HG03175 (cell line): Measurements from ENCODE around the gene YBX1.

Source experiments
- ATAC-seq: cut with Tn5 transposase; IDR thresholded peaks from one replicate; pipeline ENCODE4 v1.9.1; 2021; ENCODE audit warnings: mild to moderate bottlenecking, moderate library complexity; ENCODE audit not compliant: unreplicated experiment

Gene YBX1

DNA sequence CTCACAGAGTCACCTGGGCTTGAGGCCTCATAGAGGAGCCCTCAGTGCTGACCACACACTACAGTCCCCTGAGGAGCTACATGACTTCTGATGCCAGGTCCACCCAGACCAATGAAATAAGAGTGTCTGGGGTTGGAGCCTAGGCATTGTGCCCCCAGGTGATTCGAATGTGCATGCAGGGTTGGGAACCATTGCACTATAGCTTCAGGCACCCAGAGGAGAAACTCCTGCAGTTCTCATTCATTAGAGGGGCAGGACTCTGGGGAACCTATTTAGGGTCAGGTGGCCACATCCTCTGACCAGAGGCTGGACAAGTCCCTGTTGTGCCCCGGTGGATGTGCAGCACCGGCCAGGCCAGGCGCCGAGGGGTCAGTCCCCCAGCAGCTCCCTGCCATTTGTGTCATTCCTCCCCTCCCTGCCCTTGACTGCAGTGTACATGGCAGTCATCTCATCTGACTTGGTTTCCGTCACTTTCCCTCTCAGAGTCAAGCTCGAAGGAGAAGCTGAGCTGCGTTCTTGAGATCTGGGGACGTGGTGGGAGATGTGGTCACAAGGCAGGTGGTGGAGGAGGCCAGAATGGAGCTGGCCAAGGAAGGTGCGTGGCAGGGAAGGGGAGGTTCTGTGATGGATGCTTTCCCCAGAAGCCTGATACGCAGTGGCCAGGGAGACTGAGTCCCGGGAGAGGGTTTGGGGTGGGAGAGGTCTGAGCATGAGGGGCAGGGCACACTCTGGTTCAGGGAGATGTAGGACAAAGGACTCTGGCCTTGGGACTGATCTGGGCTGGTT, 51.4 kb downstream of the YBX1 start:
- ATAC-seq = no peak

DNA sequence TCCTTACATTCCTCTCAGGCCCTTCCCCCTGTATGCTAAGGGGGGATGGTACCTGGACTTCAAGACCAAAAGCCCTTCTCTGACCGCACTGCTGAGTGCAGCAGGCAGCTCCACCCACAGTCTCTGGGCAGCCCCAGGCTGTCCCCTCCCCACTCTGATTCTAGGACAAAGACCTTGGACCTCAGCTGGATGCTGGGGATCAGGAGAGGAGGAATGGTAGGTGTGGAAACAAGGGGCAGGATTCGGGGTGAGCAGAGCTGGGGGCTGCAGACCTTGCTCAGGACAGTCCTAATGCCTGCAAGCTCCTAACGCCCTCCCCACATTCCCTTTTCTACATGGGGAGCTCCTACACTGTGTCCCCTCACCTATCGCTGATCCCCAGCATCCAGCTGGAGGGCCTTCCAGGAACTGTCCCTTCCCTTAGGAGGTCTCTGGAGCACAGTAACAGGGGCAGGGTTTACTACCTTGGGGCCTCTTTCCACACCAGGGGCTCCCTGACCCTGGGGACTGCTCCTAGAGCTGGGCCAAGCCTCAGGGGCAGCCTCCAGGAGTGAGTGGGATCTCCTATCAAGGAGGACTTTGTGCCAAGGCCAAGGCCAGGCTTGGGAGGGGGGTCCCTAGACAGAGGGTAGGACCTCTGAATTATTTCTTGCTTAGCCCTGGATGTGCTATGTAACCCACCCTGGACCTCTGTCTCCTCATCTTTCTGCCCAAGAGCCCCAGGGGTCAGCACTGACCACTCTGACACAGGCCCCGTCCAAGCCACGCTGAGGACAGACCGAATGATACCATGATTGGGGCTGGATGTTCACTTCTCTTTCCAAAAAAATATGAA, 52.2 kb downstream of the YBX1 start:
- ATAC-seq = no peak

DNA sequence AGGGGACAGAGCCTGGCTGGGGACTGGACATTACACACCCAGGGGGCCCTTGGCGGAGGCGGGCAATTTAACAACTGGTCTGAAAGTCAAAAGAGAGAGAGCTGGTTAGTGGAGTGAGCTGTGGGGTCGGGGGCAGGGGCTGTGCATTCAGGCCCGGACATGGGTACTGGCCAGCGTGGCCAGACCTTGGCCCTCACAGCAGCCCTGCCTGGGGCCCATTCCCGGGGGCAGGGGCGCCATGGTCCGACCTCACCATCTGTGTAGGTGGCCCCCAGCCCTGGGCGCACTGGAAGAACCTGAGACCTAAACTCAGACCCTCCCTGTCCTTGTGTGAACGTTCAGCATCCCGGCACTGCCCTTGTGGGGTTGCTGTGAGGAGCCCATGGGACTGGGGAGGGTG, 52.8 kb downstream of the YBX1 start:
- ATAC-seq = no peak

DNA sequence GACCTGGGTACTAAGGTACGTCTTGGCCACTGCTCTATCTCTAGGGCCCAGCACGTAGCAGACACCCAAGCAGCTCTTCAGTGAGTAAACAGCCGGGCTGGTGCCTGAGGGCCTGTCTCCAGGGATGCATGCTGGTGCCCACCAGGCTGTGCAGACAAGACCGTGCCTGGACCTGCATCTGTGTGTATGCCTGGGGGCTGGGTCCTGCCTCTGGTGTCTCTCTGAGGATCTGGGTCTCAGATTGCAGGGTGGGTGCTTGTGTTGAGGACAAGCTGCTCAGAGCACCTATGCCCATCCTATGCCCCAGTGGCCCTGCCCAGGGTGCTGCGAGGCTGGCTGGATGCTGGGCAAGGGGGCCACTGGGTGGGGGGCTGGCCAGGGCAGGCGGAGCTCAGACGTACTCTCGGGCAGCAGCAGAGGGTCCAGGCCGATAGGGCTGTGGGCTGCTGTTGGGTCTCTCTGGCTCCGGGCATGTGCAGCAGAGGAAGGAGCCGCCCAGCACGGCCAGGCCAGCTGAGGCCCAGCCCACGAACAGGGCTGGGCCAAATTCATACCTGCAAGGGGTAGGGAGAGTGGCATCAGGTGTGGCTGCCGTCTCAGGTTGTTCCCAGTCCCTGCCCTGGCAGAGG, 53.4 kb downstream of the YBX1 start:
- ATAC-seq = no peak

DNA sequence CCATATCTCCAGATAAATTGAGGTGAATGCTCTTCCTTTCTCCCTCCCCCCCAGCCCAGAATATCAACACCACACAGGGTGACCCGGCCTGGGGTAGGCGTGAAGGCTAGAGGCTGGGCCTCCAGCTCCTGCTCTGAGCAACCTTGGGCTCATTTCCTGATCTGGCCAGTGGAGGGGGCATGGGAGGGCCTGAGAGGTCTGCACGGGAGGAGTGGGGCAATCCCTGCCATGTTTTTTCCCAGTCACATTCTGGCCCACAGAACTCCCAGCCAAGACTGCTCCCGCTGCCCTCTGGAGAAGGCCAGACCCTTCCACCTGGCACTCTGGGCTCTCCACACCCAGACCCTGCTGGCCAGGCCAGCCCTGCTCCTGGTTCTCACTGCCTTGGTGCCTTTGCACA, 53.9 kb downstream of the YBX1 start:
- ATAC-seq = no peak

DNA sequence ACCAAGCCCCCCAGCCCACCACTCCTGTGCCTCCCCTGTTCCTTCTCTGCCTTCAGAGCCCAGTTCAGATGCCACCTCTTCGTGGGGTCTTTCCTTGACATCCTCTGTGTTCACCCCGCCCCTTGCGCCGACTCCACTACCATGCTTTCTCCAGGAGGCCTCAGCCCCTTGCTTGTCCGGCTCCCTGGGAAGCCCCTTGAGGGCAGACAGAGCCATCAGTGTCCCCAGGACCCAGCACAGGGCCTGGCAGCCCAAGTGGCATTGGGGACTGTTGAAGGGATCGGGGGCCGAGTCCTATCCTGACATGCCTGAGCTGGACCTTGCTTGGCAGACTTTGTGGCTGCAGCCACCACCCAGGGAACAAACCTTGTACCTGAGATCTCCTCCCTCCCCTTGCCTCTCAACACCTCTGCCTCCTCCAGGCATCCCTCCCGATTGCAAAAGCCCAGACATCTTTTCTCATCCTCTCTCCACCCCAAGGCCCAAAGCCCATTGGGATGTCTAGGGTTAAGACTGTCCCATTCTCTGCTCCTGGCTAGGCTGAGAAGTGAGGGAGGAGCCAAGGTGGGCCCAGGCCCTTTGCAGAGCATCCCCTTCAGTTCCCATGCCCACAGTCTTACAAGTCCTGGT, 54.5 kb downstream of the YBX1 start:
- ATAC-seq = no peak

DNA sequence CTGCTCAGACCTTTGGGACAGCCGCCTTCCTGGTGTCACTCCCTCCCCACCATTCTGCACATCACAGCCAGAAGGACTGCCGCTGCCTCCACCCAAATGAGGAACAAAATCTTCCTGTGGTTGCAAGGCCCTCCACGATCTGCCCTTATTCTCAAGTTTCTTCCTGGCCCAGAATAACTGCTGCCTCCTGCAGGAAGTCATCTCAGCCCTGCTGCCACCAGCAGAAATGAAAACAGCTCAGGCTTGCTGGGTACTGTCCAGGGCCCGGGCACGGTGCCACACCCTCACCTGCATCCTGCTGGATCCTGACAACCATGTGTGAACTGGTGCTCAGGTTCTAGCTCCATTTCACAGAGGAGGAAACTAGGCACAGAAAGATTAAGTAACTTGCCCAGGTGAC, 55.0 kb downstream of the YBX1 start:
- ATAC-seq = no peak

DNA sequence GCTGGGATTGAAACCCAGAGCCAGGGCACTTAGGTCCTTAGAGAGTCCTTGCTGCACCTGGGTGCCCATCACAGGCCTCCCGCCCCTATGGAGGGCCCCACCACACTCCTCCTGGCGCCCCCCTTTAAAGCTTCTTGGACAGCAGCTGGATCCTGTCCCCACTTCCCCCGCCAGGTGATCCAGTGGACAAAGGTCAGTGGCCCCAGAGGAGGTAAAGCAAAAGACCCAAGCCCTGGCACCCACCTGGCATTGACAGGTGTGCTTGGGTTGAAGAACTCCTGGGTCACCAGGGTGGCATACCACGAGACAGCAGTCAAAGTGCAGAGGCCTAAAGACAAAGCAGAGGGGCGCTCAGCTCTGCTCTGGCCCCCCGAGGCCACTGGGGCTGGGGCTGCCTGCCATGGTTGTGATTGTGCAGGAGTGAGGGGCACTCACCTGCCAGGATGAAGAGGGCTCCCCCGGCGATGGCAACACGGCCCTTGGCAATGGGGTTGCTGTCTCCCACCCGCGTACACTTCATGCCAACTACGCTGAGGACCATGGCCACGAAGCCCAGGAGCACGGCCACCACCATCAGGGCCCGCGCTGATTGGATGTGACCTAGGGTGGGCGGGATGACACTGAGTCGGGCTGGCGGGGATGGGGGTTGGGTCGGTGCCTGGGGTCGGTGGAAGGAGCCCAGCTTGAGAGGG, 55.9 kb downstream of the YBX1 start:
- ATAC-seq = no peak

DNA sequence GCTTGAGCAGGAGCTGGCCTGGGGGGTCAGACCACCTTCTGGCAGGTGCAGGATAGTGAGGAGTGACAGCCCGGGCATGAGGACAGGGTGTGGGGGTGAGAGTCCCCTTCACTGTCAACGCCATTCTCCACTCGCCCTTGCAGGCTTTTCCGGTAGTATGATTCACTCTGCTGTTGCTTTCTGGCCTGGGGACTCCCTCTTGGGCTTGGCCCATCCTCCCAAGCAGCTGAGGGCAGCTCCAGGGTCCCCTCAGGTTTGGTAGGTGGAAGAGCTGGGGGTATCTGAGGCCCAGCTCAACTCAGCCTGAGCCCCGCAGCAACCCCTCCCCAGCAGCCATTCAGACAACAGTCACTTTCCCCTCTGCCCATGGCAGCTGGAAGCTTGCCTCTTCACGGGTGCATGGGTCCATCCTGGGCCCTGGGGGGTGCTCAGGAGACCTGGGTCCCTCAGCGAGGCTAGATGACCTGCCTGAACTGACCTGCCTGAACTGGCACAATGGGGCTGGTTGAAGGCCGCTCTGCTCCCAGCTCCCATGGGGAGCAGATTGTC, 56.5 kb downstream of the YBX1 start:
- no peak for ATAC-seq

DNA sequence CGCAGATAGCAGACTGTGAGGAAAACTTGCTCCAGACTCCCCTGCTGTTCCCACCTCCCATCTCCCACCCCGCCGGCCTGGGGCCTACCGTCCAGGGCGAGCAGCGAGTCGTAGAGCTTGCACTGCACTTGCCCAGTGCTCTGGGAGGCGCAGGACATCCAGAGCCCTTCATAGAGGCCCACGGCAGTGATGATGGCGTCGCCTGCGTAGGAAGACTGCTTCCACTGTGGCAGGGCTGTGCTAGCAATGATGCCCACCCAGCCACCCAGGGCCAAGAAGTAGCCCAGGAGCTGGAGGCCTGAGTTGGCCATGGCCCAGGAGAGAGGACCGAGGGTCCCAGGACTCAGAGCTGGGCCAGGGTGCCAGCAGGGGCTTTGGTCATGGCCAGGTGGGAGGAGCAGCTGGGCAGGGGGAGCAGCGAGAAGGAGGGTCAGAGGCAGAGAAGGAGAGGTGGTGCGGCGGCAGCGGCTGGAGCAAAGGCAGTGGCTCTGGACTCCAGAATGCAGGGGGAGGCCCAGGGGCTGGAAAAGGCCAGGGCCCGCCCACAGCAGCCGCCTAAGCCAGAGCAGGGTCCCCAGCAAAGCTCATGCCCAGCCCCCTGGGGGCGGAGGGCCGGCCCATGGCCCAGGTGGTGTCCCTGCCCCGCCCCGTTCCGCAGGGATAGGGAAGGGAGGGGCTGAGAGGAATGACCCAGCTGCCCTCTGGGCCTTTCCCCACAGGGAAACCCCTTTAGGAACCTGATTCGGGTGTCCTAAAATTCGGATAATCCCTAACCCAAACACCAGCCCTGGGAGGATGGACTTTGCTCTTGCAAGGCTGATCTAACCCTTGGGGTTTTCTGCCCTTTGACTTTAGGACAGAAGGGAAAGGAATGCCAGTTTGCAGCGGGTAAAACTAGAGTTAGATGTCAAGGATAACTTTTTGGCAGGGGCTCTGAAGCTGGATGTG, 57.8 kb downstream of the YBX1 start, which contains the start of gene CLDN19:
Gene CLDN19 (minus strand): TSS at position 484 of the 948 bp plus-strand sequence. CDS start 173 bp downstream, at position 311.
- ATAC-seq = no peak

DNA sequence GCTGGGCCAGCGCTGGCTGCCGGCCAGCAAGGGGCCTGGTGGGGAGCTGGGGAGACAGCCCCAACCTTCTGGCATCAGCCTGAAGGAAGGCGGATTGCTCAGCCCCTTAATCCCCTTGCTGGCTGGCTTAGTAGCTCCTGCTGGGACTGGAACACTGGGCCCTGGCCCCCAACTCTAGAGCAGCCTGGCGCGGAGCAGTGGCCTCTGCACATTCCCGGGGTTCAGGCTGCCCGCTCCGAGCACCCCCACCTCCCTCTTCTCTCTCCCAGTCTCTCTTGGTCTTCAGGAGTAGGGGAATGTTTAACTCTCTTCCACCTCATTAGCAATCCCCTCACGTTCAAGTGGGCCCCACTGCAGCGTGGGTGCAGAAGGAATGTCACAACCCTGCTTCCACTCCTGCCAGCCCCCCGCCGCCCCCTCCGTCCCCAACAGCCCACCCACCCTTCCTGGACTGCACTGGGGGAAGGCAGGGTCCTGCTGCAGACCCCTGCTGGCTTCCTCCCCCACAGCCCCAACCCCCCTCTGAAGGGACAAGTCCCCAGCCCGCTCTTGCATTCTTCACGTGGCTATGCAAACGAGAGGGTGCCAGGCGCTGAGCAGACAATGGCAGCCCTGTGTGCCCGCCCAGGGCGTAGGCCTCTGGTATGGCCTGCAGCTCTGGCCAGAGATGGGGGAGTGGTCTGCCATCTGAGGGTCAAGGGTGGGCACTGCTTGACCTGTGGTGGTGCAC, 58.8 kb downstream of the YBX1 start:
- no peak for ATAC-seq

DNA sequence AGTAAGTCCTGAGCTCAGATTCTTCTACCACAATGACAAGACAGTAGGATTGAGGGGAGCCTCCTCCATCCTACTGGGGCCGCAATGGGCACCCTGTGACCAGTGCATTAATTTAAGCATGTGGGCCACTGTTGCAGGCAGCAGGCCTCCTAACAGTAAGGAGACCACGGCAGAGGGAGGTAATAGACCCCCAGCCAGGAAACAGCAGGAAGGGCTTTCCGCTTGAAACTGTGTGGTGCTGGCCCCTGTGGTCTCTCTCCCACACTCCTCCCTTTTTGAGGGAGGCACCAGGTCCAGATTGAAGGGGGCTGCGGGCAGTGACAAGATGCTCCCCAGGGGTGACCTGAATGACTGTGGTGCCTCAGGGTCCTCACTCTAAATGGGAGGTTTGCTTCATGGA, 59.5 kb downstream of the YBX1 start:
- no peak for ATAC-seq

DNA sequence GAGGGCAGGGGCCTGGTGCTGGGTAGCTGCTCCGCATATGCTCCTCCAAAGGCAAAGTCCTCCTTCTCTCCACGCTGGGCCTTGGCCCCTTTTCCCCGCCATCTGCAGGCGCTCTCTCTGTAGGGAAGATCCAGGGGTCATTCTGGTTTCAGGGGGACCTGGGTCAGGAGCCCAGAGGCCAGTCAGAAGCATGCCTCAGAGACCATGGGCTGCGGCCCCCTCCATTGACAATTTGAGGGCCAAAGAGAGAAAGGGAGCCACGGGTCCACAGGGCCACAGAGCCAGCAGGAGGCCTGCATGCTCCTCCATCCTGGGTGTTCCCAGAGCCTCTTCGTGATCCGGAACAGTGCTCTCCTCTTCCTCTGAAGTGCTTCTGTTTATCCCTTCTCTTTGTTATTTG, 59.9 kb downstream of the YBX1 start:
- no peak for ATAC-seq

DNA sequence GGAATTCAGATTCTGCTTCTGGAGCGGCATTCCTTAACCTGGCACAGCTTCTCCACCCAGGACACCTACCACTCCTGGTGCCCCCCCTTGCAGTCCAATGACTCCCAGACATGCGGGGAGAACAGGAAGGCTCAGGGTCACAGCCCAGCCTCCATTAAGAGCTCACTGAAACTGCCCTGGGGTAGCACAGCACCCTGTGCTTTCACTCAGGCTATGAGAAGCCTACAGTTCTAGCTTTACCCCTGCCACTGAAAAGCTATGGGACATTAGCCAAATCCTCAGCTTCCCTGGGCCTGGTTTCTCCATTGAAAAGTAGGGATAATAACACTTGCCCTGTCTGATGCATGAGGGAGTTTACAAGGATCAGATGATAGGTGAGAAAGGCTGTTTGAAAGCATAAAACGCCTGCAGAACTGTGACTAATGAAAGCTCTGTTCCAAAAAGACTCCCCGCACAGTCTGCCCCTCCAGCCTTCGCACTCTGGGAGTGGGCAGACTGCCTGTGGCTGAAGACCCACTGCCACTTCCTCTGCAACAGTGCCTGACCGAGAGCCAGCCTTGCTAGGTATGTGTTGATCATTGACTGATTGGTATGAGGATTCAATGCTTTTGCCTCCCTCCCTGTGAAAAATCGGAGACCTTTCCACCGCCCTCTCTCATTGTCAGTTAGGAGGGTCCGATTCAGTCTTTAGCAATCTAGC, 60.5 kb downstream of the YBX1 start:
- no peak for ATAC-seq

DNA sequence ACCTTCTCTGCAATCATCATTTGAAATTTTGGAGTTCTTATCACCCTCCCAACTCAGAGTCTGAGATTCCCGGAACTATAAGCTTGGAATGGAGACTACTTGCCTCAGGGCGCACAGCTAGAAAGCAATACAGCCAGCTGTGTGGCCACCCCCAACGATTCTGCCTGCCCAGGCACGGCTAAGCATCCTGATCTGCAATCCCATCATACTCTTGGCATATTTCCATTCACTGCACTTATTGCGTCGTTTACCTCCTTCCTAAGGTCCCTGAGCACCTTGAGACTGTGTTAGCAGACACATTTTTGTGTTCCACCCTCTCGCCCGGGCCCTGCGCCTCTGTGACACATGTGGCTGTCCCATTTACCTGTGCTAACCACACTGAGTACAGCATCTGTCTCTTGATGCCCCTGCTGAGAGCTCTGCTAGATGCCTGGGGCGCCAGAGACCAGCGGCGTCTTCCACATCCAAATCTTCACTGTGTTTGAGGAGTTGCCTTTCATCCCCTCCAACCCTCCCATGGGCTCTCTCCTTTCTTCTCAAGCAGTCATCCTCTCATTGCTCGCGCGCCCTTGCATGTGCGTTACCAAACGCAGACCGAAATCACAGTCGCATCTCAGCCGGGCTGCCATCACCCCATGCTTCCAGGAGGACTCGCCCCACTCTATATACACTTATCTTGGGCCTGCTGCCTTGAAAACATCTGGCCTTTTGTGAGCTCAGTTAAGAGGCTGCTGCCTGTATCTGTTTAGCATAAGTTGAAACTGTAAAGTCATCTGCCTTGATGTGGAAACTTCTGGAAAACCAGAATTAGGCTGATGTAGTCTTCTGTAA, 61.3 kb downstream of the YBX1 start:
- no peak for ATAC-seq

DNA sequence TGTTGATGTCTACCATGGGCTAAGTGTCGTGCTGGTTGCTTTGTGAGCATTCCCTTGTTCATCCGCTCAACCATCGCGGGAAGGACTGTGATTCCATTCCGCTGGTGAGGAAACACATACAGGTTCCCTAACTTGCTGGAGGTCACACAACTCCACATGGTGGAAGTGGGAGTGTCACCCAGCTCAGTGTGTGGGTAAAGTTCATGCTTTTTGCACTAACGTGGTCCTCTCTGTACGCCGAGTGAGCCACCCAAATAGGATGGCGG, 61.9 kb downstream of the YBX1 start:
- ATAC-seq = no peak

DNA sequence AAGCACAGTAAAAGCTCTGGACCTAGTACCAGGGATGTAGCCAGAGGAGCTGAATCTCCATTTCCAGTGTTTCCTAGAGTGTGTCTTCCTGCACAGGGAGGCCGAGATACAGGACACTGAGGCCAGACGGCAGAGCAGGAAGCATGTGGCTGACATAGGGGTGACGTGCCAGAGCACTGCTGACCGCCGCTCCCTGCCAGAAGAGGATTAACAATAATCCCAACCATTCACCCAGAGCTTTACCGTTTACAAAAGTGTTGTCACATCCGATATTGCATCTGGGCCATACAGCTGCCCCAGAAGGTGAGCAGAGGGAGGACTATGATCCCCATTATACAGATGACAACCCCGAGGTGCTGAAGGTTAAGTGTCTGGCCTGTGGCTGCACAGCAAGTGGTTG, 63.6 kb downstream of the YBX1 start:
- no peak for ATAC-seq
